Measurements from ENCODE around the gene CKS2. TPM values are rescaled to one million over a fixed set of nuclear protein-coding genes. Genes with fewer than 3 reads are reported as not detected.
"Not testable (repeated sequence)": the region's sequence is repeated elsewhere in the genome, so short reads cannot be mapped to it uniquely, and the experiment has no call there.

CKS2 gene
- total RNA-seq, 2 experiments from 2014 or later, result 221 to 230 TPM

- peaks cover 8% of the 10 kb centered on the region for H3K4me1 Mint-ChIP-seq (ENCODE audit: low read depth)
- no peak for ATAC-seq
- CTCF ChIA-PET, result interaction anchor here (1.2 kb wide), 1 partner anchor 9 kb away, joined by 4 read pairs; no protein-coding TSS in a partner anchor
Measured at GRCh38 chr9:89284076-89284475, 26.9 kb upstream of the CKS2 start.

GRCh38 chr9:89291741-89292140, 19.3 kb upstream of the CKS2 start:
- ChIA-PET CTCF (interaction anchor here (1.2 kb wide), 1 partner anchor 13 kb away, joined by 4 read pairs; no protein-coding TSS in a partner anchor), POLR2A (interaction anchor here (1.2 kb wide), 1 partner anchor 18 kb away, joined by 7 read pairs; no protein-coding TSS in a partner anchor)
- no peak for TF ChIP-seq CTCF (IDR thresholded peaks at IDR 0.05)
- H3K4me1 Mint-ChIP-seq (ENCODE audit: low read depth), result no peaks in the 10 kb centered on the region
- intact Hi-C loops (cut with micrococcal nuclease), result no loop called here
- H3K27me3 Mint-ChIP-seq, result peaks cover under 1% of the 10 kb centered on the region
- no peaks in the 10 kb centered on the region for H3K36me3 Mint-ChIP-seq (ENCODE audit: low read depth)
- peaks cover 4% of the 10 kb centered on the region for H3K9me3 Mint-ChIP-seq
- ATAC-seq (no peak), DNase-seq (no peak)
- H3K4me3 Mint-ChIP-seq, result no peak overlapping the region
- no peak overlapping the region for H3K27ac Mint-ChIP-seq

More at GRCh38 chr9:89284076-89284475, 26.9 kb upstream of the CKS2 start:
- no peak overlapping the region for H3K4me3 Mint-ChIP-seq
- no peak for DNase-seq
- POLR2A ChIA-PET, result no interaction called here
- intact Hi-C loops (cut with micrococcal nuclease), result no loop called here
- no peak overlapping the region for H3K27ac Mint-ChIP-seq
- no peak for TF ChIP-seq CTCF (IDR thresholded peaks at IDR 0.05)
- no peaks in the 10 kb centered on the region for H3K27me3 Mint-ChIP-seq
- H3K36me3 Mint-ChIP-seq (ENCODE audit: low read depth), result no peaks in the 10 kb centered on the region
- no peaks in the 10 kb centered on the region for H3K9me3 Mint-ChIP-seq

- DNase-seq (no peak), ATAC-seq (no peak)
- H3K4me3 Mint-ChIP-seq, result no peak overlapping the region
- CTCF ChIA-PET, result interaction anchor here (1.3 kb wide), 1 partner anchor 9 kb away, joined by 4 read pairs; no protein-coding TSS in a partner anchor
- peaks cover 1% of the 10 kb centered on the region for H3K27me3 Mint-ChIP-seq
- no peaks in the 10 kb centered on the region for H3K36me3 Mint-ChIP-seq (ENCODE audit: low read depth)
- intact Hi-C loops (cut with micrococcal nuclease), result no loop called here
- H3K4me1 Mint-ChIP-seq (ENCODE audit: low read depth), result no peaks in the 10 kb centered on the region
- no peak overlapping the region for H3K27ac Mint-ChIP-seq
- H3K9me3 Mint-ChIP-seq, result peaks cover 4% of the 10 kb centered on the region
- POLR2A ChIA-PET, result interaction anchor here (1.2 kb wide), 1 partner anchor 17 kb away, joined by 7 read pairs; no protein-coding TSS in a partner anchor
- no peak for TF ChIP-seq CTCF (IDR thresholded peaks at IDR 0.05)
Measured at GRCh38 chr9:89293014-89293413, 18.0 kb upstream of the CKS2 start.

- intact Hi-C loops (cut with micrococcal nuclease), result no loop called here
- no peaks in the 10 kb centered on the region for H3K4me1 Mint-ChIP-seq (ENCODE audit: low read depth)
- no peak overlapping the region for H3K4me3 Mint-ChIP-seq
- H3K27me3 Mint-ChIP-seq, result peaks cover 1% of the 10 kb centered on the region
- ChIA-PET POLR2A (interaction anchor here (0.8 kb wide), 1 partner anchor 15 kb away, joined by 3 read pairs; no protein-coding TSS in a partner anchor), CTCF (interaction anchor here (1.4 kb wide), 1 partner anchor 17 kb away, joined by 3 read pairs; no protein-coding TSS in a partner anchor)
- H3K27ac Mint-ChIP-seq, result no peak overlapping the region
- no peak for ATAC-seq
- DNase-seq, result no peak
- TF ChIP-seq CTCF (IDR thresholded peaks at IDR 0.05), result no peak
- H3K36me3 Mint-ChIP-seq (ENCODE audit: low read depth), result no peaks in the 10 kb centered on the region
- peaks cover 4% of the 10 kb centered on the region for H3K9me3 Mint-ChIP-seq
Measured at GRCh38 chr9:89295400-89295799, 15.6 kb upstream of the CKS2 start.

GRCh38 chr9:89301996-89302395, 9.0 kb upstream of the CKS2 start:
- ATAC-seq; H3K9me3 Mint-ChIP-seq; CTCF ChIA-PET; DNase-seq; POLR2A ChIA-PET; H3K4me1 Mint-ChIP-seq (ENCODE audit: low read depth); H3K4me3 Mint-ChIP-seq; H3K27me3 Mint-ChIP-seq; H3K36me3 Mint-ChIP-seq (ENCODE audit: low read depth); intact Hi-C loops (cut with micrococcal nuclease); H3K27ac Mint-ChIP-seq: not testable (repeated sequence)
